A673 (cell line): ENCODE measurements around the gene SEH1L. TPM values are rescaled to one million over a fixed set of nuclear protein-coding genes. Genes with fewer than 3 reads are reported as not detected.

Experiments
- BruUV-seq: library from RNA; stranded (reverse); fragments of 400-500 nt; replicated peaks from 2 replicates; lab custom pipeline; 2021; lab: Mats Ljungman, UMichigan
- CTCF ChIA-PET: fragments of 300-600 bp; sonication (Branson Sonifier 250); formaldehyde crosslinking; loops from one replicate; lab custom pipeline; 2022; ENCODE audit warnings: antibody characterized with exemption; lab: Charles Lee
- POLR2A ChIA-PET: fragments of 300-600 bp; sonication (Branson Sonifier 250); formaldehyde crosslinking; loops from one replicate; lab custom pipeline; 2022; ENCODE audit warnings: antibody characterized with exemption; ENCODE audit not compliant: low non-redundant PET; lab: Charles Lee
- DNase-seq: peaks from one replicate; pipeline ENCODE4 v3.0.0-alpha.2; 2015; ENCODE audit warnings: low spot score
- H3K27ac ChIP-seq: fragments of 200-600 bp; sonication (generic); 2 replicates; pipeline ENCODE4 v1.5.1; 2016; ENCODE audit warnings: mixed run types, low read depth, mild to moderate bottlenecking, mixed read lengths, antibody characterized with exemption, low read length; ENCODE audit not compliant: poor library complexity, severe bottlenecking
- H3K27me3 ChIP-seq: fragments of 200-600 bp; sonication (generic); replicated peaks from 2 replicates; pipeline ENCODE4 v1.6.1; 2017; ENCODE audit warnings: mixed run types, low read depth, mild to moderate bottlenecking, mixed read lengths, antibody characterized with exemption, low read length; ENCODE audit not compliant: insufficient read depth, poor library complexity
- H3K36me3 ChIP-seq: fragments of 200-600 bp; sonication (generic); 2 replicates; pipeline ENCODE4 v1.6.1; 2016; ENCODE audit warnings: mixed run types, mild to moderate bottlenecking, mixed read lengths, antibody characterized with exemption, low read length; ENCODE audit not compliant: insufficient read depth, poor library complexity, severe bottlenecking
- H3K4me1 ChIP-seq: fragments of 200-600 bp; sonication (generic); 2 replicates; pipeline ENCODE4 v1.6.1; 2017; ENCODE audit warnings: mixed run types, mild to moderate bottlenecking, mixed read lengths, antibody characterized with exemption, low read length; ENCODE audit not compliant: insufficient read depth, poor library complexity, severe bottlenecking
- H3K4me3 ChIP-seq: fragments of 200-600 bp; sonication (generic); 2 replicates; pipeline ENCODE4 v1.5.1; 2016; ENCODE audit warnings: low read depth, mixed run types, mild to moderate bottlenecking, mixed read lengths, low read length; ENCODE audit not compliant: poor library complexity, severe bottlenecking
- H3K9me3 ChIP-seq: fragments of 200-600 bp; sonication (generic); 2 replicates; pipeline ENCODE4 v1.6.1; 2016; ENCODE audit warnings: mixed run types, low read depth, mild to moderate bottlenecking, mixed read lengths, antibody characterized with exemption, low read length; ENCODE audit not compliant: poor library complexity, severe bottlenecking
- CTCF ChIP-seq: fragments of 300-800, 200-600 bp; sonication (generic); conservative IDR thresholded peaks from 2 replicates; pipeline ENCODE4 v1.5.1; 2017; ENCODE audit warnings: low read depth, mild to moderate bottlenecking, antibody characterized with exemption, low read length, moderate library complexity, mixed read lengths
- EZH2 ChIP-seq: fragments of 200-600 bp; sonication (generic); IDR thresholded peaks from 2 replicates; pipeline ENCODE4 v1.6.1; 2017; ENCODE audit warnings: borderline replicate concordance, low read depth, mild to moderate bottlenecking, mixed read lengths, antibody characterized with exemption, low read length; ENCODE audit not compliant: poor library complexity, severe bottlenecking
- intact Hi-C: fragments of 100-400 bp; cut with micrococcal nuclease; formaldehyde crosslinking; loops from one replicate; pipeline ENCODE4 v1.10.0; 2022; ENCODE audit not compliant: unreplicated experiment
- total RNA-seq: library from RNA; stranded (reverse); gene quantifications from 2 replicates; pipeline ENCODE4 v1.2.3, GENCODE V29; 2021

Gene SEH1L
- total RNA-seq, 1 experiment from 2014 or later, result 105 TPM

GRCh38 chr18:12906119-12906518 is 41.7 kb upstream of the SEH1L start:
- POLR2A ChIA-PET, result no interaction called here
- no TSS peak for BruUV-seq
- Histone ChIP-seq H3K4me3 (no peak overlapping the region), H3K4me1 (no peaks in the 10 kb centered on the region), H3K27ac (no peak overlapping the region), H3K9me3 (no peaks in the 10 kb centered on the region), H3K36me3 (no peaks in the 10 kb centered on the region), H3K27me3 (no peaks in the 10 kb centered on the region)
- CTCF ChIA-PET, result no interaction called here
- DNase-seq, result no peak
- intact Hi-C loops, result no loop called here
- TF ChIP-seq EZH2, result no peak
- TF ChIP-seq CTCF, result no peak

GRCh38 chr18:12906773-12907172 is 41.0 kb upstream of the SEH1L start:
- H3K4me1 ChIP-seq, result no peaks in the 10 kb centered on the region
- BruUV-seq, result no TSS peak
- no peak overlapping the region for H3K27ac ChIP-seq
- POLR2A ChIA-PET, result no interaction called here
- no peaks in the 10 kb centered on the region for H3K9me3 ChIP-seq
- no peaks in the 10 kb centered on the region for H3K27me3 ChIP-seq
- TF ChIP-seq CTCF (no peak), EZH2 (no peak)
- no peak overlapping the region for H3K4me3 ChIP-seq
- intact Hi-C loops, result no loop called here
- H3K36me3 ChIP-seq, result no peaks in the 10 kb centered on the region
- DNase-seq, result no peak
- CTCF ChIA-PET, result no interaction called here

- no peak for DNase-seq
- no peaks in the 10 kb centered on the region for H3K36me3 ChIP-seq
- ChIA-PET POLR2A (no interaction called here), CTCF (no interaction called here)
- H3K27ac ChIP-seq, result no peak overlapping the region
- intact Hi-C loops, result no loop called here
- no peaks in the 10 kb centered on the region for H3K27me3 ChIP-seq
- no peaks in the 10 kb centered on the region for H3K4me1 ChIP-seq
- BruUV-seq, result no TSS peak
- no peaks in the 10 kb centered on the region for H3K9me3 ChIP-seq
- no peak for TF ChIP-seq EZH2
- no peak for TF ChIP-seq CTCF
- H3K4me3 ChIP-seq, result no peak overlapping the region
Measured at GRCh38 chr18:12907258-12907925, 40.4 kb upstream of the SEH1L start.
